NCI-H2029 treated with DMSO at 0.1 percent for 48 hours (cell line): Measurements from ENCODE around the gene TXNRD1.
"Not testable (repeated sequence)": the region's sequence is repeated elsewhere in the genome, so short reads cannot be mapped to it uniquely, and the experiment has no call there.

Experiments used
- DNase-seq: peaks from one replicate; lab custom pipeline; 2025; lab: John Stamatoyannopoulos, UW

The TXNRD1 gene

GRCh38 chr12:104190641-104191176, 24.9 kb upstream of the TXNRD1 start:
- DNase-seq = no peak

- no peak for DNase-seq
Observed at GRCh38 chr12:104197264-104197663, 18.3 kb upstream of the TXNRD1 start.

GRCh38 chr12:104199964-104200363, 15.6 kb upstream of the TXNRD1 start:
- DNase-seq = no peak

- peak; percentile 43 for DNase-seq
Observed at GRCh38 chr12:104201238-104202001, 14.2 kb upstream of the TXNRD1 start.

- no peak for DNase-seq
Observed at GRCh38 chr12:104204690-104205480, 10.7 kb upstream of the TXNRD1 start.

- no peak for DNase-seq
Observed at GRCh38 chr12:104207416-104208205, 8.0 kb upstream of the TXNRD1 start.

DNA sequence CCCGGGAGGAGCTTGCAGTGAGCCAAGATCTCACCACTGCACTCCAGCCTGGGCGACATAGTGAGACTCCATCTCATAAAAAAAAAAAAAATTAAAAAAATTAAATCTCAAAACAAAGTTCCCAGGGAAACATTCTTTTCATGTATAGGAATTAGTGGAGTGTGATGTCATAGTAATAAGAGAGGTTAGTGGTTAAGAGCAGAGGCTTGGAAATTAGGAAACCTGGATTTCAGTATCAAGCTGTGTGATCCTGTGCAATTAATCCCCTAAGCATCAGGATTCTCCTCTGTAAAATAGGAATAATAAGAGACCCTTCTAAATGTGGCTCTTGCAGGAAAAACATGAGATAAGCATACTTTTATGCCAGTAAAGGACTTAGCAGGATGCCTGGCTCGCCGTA, 3.1 kb upstream of the TXNRD1 start:
- no peak for DNase-seq

DNA sequence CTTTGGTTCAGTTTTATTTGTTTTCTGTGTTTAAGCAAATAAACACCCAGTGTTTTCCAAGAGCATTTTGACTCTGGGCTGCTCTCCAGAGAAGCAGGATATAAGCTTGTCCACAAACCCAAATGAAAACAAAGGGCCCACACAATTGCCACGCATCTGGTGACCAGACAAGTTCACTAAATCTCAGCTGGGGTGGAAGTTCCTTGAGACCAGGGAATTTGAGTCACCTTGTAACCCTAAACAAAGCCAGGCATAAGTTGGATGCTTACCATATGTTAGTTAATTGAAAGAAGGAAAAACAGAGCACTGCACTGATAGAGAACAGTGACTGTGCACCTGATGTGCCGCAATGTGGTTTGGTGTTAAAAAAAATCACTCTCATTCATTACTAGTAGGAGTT, 1.6 kb upstream of the TXNRD1 start:
- DNase-seq = peak; percentile 57

- DNase-seq = no peak
Observed at GRCh38 chr12:104216521-104216924, 944 bp downstream of the TXNRD1 start.

- not testable (repeated sequence) for DNase-seq
Observed at GRCh38 chr12:104218506-104218905, 2.9 kb downstream of the TXNRD1 start.

- DNase-seq = no peak
Observed at GRCh38 chr12:104218935-104219334, 3.4 kb downstream of the TXNRD1 start.

DNA sequence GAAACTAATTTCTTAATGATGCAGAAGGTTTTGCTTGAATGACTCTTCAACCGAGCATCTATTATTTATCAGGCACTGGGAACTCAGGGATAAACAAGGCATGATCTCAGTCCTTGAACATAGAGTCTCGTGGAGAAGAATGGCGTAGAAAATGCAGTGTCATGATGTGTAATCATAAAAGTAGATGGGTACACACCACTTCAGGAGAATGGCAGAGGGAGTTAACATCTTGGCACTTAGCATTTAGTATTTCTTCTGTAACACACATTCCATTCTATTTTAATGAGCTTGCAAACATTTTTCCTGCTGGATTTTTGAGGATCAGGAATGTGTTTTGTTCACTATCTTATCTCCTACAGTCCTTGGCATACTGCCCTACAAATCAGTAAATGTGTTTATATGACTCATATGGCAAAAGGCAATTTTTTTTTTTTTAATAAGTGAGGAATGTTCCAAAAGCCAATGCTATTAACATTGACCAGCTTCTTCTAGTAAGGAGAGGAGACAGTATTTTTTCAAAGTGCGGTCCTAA, 3.8 kb downstream of the TXNRD1 start:
- peak; percentile 68 for DNase-seq

- peak; percentile 34 for DNase-seq
Observed at GRCh38 chr12:104219908-104220404, 4.4 kb downstream of the TXNRD1 start.

- DNase-seq = no peak
Observed at GRCh38 chr12:104220931-104221330, 5.4 kb downstream of the TXNRD1 start.

- DNase-seq = no peak
Observed at GRCh38 chr12:104222976-104223375, 7.4 kb downstream of the TXNRD1 start.

- DNase-seq = no peak
Observed at GRCh38 chr12:104223712-104224111, 8.1 kb downstream of the TXNRD1 start.

- DNase-seq = no peak
Observed at GRCh38 chr12:104226672-104227071, 11.1 kb downstream of the TXNRD1 start.

DNA sequence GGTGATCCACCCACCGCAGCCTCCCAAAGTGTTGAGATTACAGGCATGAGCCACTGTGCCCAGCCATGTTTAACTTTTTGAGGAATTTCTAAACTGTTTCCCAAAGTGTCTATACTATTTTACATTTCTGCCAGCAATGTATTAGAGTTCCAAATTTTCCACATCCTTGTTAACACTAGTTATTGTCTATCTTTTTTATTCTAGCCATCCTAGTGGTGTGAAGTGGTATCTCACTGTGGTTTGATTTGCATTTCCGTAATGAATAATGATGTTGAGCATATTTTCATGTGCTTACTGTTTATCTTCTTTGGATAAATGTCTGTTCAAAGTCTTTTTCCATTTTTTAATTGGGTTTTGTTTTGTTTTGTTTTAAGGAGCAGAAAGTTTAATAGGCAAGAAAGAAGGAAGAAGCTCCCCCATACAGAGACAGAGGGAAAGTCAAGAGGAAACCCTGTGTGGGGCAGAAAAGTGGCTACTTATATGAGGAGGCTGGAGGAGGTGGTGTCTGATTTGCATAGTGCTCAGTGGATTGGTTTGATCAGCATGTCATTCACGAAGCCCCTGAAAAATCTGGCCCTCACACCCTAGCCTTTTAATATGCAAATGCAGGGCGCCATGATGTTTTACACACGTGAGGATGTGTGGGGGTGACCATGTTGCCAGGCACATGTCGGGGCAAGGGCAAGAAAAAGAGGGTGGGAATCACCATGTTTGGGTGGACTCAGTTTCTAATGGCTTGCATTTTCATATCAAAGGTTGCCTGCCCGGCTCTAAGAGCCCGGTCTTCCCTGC, 14.9 kb downstream of the TXNRD1 start:
- DNase-seq = no peak

DNA sequence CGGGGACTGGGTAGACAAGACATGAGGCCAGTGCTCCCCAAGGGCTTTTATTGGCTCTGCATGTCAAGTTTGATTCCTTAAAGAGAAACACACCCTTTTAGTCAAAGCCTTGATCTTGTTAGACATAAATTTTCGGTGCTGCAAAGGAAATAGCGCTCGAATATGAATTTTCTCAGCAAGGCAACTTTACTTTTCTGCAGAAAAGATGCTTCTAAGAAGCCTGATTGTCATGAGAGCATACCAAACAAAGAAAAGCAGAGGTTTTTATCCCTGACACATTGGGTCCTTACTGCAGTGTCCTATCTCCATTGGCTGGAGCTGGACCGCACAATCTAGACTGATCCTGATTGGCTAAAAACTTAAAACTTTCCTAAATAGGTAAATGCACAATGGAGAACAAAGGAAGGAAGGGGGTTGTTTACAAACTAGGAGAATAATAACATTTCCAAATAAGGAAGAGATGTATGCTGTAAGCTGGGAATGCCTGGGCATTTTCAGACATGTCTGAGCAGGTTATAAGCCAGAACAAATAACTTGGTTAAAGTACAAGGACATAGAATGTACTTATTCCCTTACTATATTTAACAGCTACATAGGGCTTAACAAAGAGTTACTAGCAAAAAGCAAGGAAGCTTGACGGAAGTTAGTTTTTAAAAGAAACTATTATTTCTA, 17.2 kb downstream of the TXNRD1 start:
- no peak for DNase-seq

DNA sequence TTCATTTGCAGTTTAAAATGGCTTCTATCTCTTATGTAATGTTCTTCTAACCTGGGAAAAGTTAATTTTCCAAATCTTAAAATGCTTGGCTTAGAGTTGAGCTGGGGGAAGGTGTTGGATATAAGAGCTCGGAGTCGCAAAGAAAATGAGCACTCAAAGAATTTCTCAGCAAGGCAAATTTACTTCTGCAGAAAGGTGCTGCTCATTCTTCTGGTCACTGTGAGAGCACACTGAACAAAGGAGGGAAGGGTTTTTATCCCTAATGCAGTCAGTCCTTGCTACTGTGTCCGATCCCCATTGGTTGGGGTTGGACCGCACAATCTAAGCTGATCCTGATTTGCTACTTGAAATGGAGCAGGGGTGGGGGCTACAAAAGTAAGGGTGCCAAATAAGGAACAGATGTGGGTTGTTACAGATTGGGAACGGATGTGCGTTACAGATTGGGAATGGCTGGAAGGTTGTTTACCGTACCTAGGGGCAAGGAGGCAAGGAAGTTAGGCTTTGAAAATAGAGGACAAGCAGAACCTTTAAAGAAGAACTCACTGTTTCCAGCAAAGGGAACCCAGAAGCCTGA, 19.4 kb downstream of the TXNRD1 start:
- no peak for DNase-seq
